Upper lobe of left lung (tissue), 4 donors: Measurements from ENCODE around the gene AKR1D1.

Experiments
- EP300 ChIP-seq, 4 donors: sonication (generic); formaldehyde crosslinking; IDR thresholded peaks; one replicate each; pipeline ENCODE4 v1.5.1; 2017; ENCODE audit warnings: antibody characterized with exemption in 4 of 4, control low read depth in 2 of 4
- POLR2A ChIP-seq, 4 donors: fragments of 450-650 bp; IDR thresholded peaks; one replicate each; pipeline ENCODE4 v1.5.1; 2016 to 2017; ENCODE audit warnings: antibody characterized with exemption in 4 of 4, mild to moderate bottlenecking in 2 of 4
- POLR2AphosphoS5 ChIP-seq, 2 donors: sonication (generic); formaldehyde crosslinking; IDR thresholded peaks; one replicate each; pipeline ENCODE4 v1.5.1; 2017; ENCODE audit warnings: antibody characterized with exemption in 2 of 2
- TF ChIP-seq, protein P1 (sequence below), 6 experiments: fragments of 450-650 bp in 4 of 6; fragments of 200-600 bp in 2 of 6; sonication (generic) in 2 of 6; IDR thresholded peaks; one replicate each; pipeline ENCODE4 v1.5.1; 2016 to 2019; ENCODE audit warnings: antibody characterized with exemption in 6 of 6

- TF ChIP-seq, protein P1, sequence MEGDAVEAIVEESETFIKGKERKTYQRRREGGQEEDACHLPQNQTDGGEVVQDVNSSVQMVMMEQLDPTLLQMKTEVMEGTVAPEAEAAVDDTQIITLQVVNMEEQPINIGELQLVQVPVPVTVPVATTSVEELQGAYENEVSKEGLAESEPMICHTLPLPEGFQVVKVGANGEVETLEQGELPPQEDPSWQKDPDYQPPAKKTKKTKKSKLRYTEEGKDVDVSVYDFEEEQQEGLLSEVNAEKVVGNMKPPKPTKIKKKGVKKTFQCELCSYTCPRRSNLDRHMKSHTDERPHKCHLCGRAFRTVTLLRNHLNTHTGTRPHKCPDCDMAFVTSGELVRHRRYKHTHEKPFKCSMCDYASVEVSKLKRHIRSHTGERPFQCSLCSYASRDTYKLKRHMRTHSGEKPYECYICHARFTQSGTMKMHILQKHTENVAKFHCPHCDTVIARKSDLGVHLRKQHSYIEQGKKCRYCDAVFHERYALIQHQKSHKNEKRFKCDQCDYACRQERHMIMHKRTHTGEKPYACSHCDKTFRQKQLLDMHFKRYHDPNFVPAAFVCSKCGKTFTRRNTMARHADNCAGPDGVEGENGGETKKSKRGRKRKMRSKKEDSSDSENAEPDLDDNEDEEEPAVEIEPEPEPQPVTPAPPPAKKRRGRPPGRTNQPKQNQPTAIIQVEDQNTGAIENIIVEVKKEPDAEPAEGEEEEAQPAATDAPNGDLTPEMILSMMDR (IDR thresholded peaks at IDR 0.05), result no peak
- TF ChIP-seq POLR2AphosphoS5 (IDR thresholded peaks at IDR 0.05) (no peak), POLR2A (IDR thresholded peaks at IDR 0.05) (no peak), EP300 (IDR thresholded peaks at IDR 0.05) (no peak)
These were observed 49.4 kb downstream of the AKR1D1 start for GRCh38 chr7:138125598-138126111.
